Measurements from ENCODE around the gene DCUN1D4.

DNA sequence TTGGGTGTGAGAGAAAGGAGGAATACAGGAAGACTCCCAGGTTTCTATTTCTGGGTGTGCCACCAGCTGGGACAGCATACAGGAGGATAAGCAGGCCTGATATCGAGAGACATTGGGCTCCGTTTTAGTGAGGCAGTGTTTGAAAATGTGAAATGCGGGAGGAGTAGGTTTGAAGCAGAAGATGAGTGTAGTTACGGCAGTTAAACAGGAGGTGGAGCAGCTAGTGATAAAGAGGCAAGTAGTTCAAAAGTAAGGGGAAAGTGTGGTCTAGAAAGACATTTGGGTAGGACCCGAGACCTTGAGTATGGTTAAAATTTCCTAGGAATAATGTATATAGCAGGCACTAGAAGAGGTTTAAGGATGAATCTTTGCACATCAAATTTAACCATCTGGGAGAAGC, 42.4 kb downstream of the DCUN1D4 start:
- TF ChIP-seq TOX (CRISPR knock-in tag; IDR thresholded peaks at IDR 0.05; ENCODE audit: borderline replicate concordance) (no peak), ZNF565 (CRISPR knock-in tag; conservative IDR thresholded peaks at IDR 0.05; ENCODE audit: low read depth) (no peak), RARB (CRISPR knock-in tag; IDR thresholded peaks at IDR 0.05) (no peak), BACH2 (CRISPR knock-in tag; IDR thresholded peaks at IDR 0.05; ENCODE audit: borderline replicate concordance) (no peak), ZC3H10 (CRISPR knock-in tag; IDR thresholded peaks at IDR 0.05) (no peak), POU6F1 (CRISPR knock-in tag; IDR thresholded peaks at IDR 0.05; ENCODE audit: borderline replicate concordance, low read depth) (no peak), CREB5 (CRISPR knock-in tag; IDR thresholded peaks at IDR 0.05; ENCODE audit: low read depth) (no peak), OSR1 (CRISPR knock-in tag; IDR thresholded peaks at IDR 0.05) (no peak), CSDC2 (CRISPR knock-in tag; IDR thresholded peaks at IDR 0.05) (no peak), ZFP30 (CRISPR knock-in tag; IDR thresholded peaks at IDR 0.05) (no peak), ZNF70 (CRISPR knock-in tag; IDR thresholded peaks at IDR 0.05) (no peak), SNAI2 (CRISPR knock-in tag; IDR thresholded peaks at IDR 0.05) (no peak)
- TF ChIP-seq, protein P1, sequence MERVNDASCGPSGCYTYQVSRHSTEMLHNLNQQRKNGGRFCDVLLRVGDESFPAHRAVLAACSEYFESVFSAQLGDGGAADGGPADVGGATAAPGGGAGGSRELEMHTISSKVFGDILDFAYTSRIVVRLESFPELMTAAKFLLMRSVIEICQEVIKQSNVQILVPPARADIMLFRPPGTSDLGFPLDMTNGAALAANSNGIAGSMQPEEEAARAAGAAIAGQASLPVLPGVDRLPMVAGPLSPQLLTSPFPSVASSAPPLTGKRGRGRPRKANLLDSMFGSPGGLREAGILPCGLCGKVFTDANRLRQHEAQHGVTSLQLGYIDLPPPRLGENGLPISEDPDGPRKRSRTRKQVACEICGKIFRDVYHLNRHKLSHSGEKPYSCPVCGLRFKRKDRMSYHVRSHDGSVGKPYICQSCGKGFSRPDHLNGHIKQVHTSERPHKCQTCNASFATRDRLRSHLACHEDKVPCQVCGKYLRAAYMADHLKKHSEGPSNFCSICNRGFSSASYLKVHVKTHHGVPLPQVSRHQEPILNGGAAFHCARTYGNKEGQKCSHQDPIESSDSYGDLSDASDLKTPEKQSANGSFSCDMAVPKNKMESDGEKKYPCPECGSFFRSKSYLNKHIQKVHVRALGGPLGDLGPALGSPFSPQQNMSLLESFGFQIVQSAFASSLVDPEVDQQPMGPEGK (CRISPR knock-in tag; IDR thresholded peaks at IDR 0.05; ENCODE audit: borderline replicate concordance), result no peak
- TF ChIP-seq, protein P2, sequence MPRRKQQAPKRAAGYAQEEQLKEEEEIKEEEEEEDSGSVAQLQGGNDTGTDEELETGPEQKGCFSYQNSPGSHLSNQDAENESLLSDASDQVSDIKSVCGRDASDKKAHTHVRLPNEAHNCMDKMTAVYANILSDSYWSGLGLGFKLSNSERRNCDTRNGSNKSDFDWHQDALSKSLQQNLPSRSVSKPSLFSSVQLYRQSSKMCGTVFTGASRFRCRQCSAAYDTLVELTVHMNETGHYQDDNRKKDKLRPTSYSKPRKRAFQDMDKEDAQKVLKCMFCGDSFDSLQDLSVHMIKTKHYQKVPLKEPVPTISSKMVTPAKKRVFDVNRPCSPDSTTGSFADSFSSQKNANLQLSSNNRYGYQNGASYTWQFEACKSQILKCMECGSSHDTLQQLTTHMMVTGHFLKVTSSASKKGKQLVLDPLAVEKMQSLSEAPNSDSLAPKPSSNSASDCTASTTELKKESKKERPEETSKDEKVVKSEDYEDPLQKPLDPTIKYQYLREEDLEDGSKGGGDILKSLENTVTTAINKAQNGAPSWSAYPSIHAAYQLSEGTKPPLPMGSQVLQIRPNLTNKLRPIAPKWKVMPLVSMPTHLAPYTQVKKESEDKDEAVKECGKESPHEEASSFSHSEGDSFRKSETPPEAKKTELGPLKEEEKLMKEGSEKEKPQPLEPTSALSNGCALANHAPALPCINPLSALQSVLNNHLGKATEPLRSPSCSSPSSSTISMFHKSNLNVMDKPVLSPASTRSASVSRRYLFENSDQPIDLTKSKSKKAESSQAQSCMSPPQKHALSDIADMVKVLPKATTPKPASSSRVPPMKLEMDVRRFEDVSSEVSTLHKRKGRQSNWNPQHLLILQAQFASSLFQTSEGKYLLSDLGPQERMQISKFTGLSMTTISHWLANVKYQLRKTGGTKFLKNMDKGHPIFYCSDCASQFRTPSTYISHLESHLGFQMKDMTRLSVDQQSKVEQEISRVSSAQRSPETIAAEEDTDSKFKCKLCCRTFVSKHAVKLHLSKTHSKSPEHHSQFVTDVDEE (CRISPR knock-in tag; IDR thresholded peaks at IDR 0.05), result no peak
